WTC11 (cell line): Measurements from ENCODE around the gene GCAT. TPM values are rescaled to one million over a fixed set of nuclear protein-coding genes. Genes with fewer than 3 reads are reported as not detected.

Experiments
- ATAC-seq: fragments of 200-7000 bp; cut with Tn5 transposase; 2 replicates; pipeline ENCODE4 v1.10.0; 2021; ENCODE audit warnings: mild to moderate bottlenecking, moderate library complexity
- CTCF ChIA-PET: fragments of 300-600 bp; sonication (Branson Sonifier 250); formaldehyde crosslinking; loops from one replicate; lab custom pipeline; 2021; ENCODE audit warnings: antibody characterized with exemption; lab: Charles Lee
- POLR2A ChIA-PET: fragments of 350-600 bp; sonication (Branson Sonifier 250); formaldehyde crosslinking; loops from one replicate; lab custom pipeline; 2021; ENCODE audit warnings: antibody characterized with exemption; lab: Charles Lee
- DNase-seq: peaks from one replicate; pipeline ENCODE4 v3.0.0; 2021; ENCODE audit warnings: low spot score
- H3K27ac Mint-ChIP-seq: 2 replicates; pipeline ENCODE4 v1.8.0; 2021; ENCODE audit warnings: mixed read lengths
- H3K27me3 Mint-ChIP-seq: 2 replicates; pipeline ENCODE4 v1.8.0; 2021; ENCODE audit warnings: low read depth, mild to moderate bottlenecking, moderate library complexity, mixed read lengths
- H3K36me3 Mint-ChIP-seq: 2 replicates; pipeline ENCODE4 v1.8.0; 2021; ENCODE audit warnings: mixed read lengths
- H3K4me1 Mint-ChIP-seq: 2 replicates; pipeline ENCODE4 v1.8.0; 2022; ENCODE audit warnings: mixed read lengths
- H3K4me3 Mint-ChIP-seq: 2 replicates; pipeline ENCODE4 v1.8.0; 2021; ENCODE audit warnings: mild to moderate bottlenecking, moderate library complexity, mixed read lengths
- H3K9me3 Mint-ChIP-seq: 2 replicates; pipeline ENCODE4 v1.8.0; 2021; ENCODE audit warnings: mixed read lengths
- ATF1 ChIP-seq: sonication (generic); formaldehyde crosslinking; IDR thresholded peaks from 2 replicates; pipeline ENCODE4 v1.8.1; 2023; ENCODE audit warnings: mild to moderate bottlenecking, moderate library complexity, missing genetic modification reagents
- ATF3 ChIP-seq: sonication (generic); formaldehyde crosslinking; conservative IDR thresholded peaks from 2 replicates; pipeline ENCODE4 v1.8.1; 2022; ENCODE audit warnings: mild to moderate bottlenecking, missing genetic modification reagents
- CBFB ChIP-seq: sonication (generic); formaldehyde crosslinking; IDR thresholded peaks from 2 replicates; pipeline ENCODE4 v1.8.1; 2022; ENCODE audit warnings: mild to moderate bottlenecking, low read depth, missing genetic modification reagents
- ETV6 ChIP-seq: sonication (generic); formaldehyde crosslinking; IDR thresholded peaks from 2 replicates; pipeline ENCODE4 v1.8.1; 2022; ENCODE audit warnings: mild to moderate bottlenecking, missing genetic modification reagents
- FOXJ3 ChIP-seq: sonication (generic); formaldehyde crosslinking; IDR thresholded peaks from 2 replicates; pipeline ENCODE4 v1.9.0; 2021; ENCODE audit warnings: missing genetic modification reagents, mild to moderate bottlenecking, borderline replicate concordance
- FOXP1 ChIP-seq: sonication (generic); formaldehyde crosslinking; IDR thresholded peaks from 2 replicates; pipeline ENCODE4 v1.8.0; 2022; ENCODE audit warnings: missing genetic modification reagents, mild to moderate bottlenecking, moderate library complexity, borderline replicate concordance
- JUN ChIP-seq: sonication (generic); formaldehyde crosslinking; IDR thresholded peaks from 2 replicates; pipeline ENCODE4 v1.8.0; 2023; ENCODE audit warnings: mild to moderate bottlenecking, missing genetic modification reagents
- MAX ChIP-seq: sonication (generic); formaldehyde crosslinking; IDR thresholded peaks from 2 replicates; pipeline ENCODE4 v1.8.0; 2022; ENCODE audit warnings: mild to moderate bottlenecking, missing genetic modification reagents
- OVOL2 ChIP-seq: fragments of 250-450 bp; sonication (Bioruptor Pico); IDR thresholded peaks from 2 replicates; pipeline ENCODE4 v1.9.0; 2021; ENCODE audit warnings: mild to moderate bottlenecking, borderline replicate concordance
- SMAD3 ChIP-seq: sonication (generic); formaldehyde crosslinking; IDR thresholded peaks from 2 replicates; pipeline ENCODE4 v1.8.0; 2022; ENCODE audit warnings: missing genetic modification reagents, mild to moderate bottlenecking, borderline replicate concordance
- STAT6 ChIP-seq: sonication (generic); formaldehyde crosslinking; conservative IDR thresholded peaks from 2 replicates; pipeline ENCODE4 v1.8.1; 2023; ENCODE audit warnings: mild to moderate bottlenecking, low read depth, missing genetic modification reagents, moderate library complexity
- TP53 ChIP-seq: sonication (generic); formaldehyde crosslinking; IDR thresholded peaks from 2 replicates; pipeline ENCODE4 v1.8.1; 2023; ENCODE audit warnings: mild to moderate bottlenecking, missing genetic modification reagents
- ZBTB43 ChIP-seq: sonication (generic); formaldehyde crosslinking; IDR thresholded peaks from 2 replicates; pipeline ENCODE4 v1.8.1; 2023; ENCODE audit warnings: mild to moderate bottlenecking, missing genetic modification reagents
- ZMAT4 ChIP-seq: fragments of 250-450 bp; sonication (Bioruptor Pico); IDR thresholded peaks from 2 replicates; pipeline ENCODE4 v1.9.0; 2021; ENCODE audit warnings: mild to moderate bottlenecking
- ZNF219 ChIP-seq: sonication (generic); formaldehyde crosslinking; IDR thresholded peaks from 2 replicates; pipeline ENCODE4 v1.8.0; 2023; ENCODE audit warnings: missing genetic modification reagents, mild to moderate bottlenecking, borderline replicate concordance
- ZNF317 ChIP-seq: sonication (generic); formaldehyde crosslinking; IDR thresholded peaks from 2 replicates; pipeline ENCODE4 v1.8.1; 2023; ENCODE audit warnings: low read depth, mild to moderate bottlenecking, moderate library complexity, missing genetic modification reagents, borderline replicate concordance
- ZNF512 ChIP-seq: sonication (generic); formaldehyde crosslinking; IDR thresholded peaks from 2 replicates; pipeline ENCODE4 v1.8.1; 2022; ENCODE audit warnings: missing genetic modification reagents, borderline replicate concordance
- ZNF532 ChIP-seq: fragments of 250-450 bp; sonication (Bioruptor Pico); IDR thresholded peaks from 2 replicates; pipeline ENCODE4 v1.9.0; 2021; ENCODE audit warnings: mild to moderate bottlenecking, borderline replicate concordance
- total RNA-seq: library from RNA; stranded (reverse); gene quantifications from 3 replicates; pipeline ENCODE4 v1.2.3, GENCODE V29; 2021

Gene GCAT
- total RNA-seq, 1 experiment from 2014 or later, result 33.0 TPM

- Mint-ChIP-seq H3K4me3 (peak overlapping the region; percentile 84), H3K27me3 (peaks cover 77% of the 10 kb centered on the region), H3K9me3 (no peaks in the 10 kb centered on the region), H3K27ac (peak overlapping the region; percentile 12; the same call in 1 of the 2 replicates), H3K36me3 (no peaks in the 10 kb centered on the region), H3K4me1 (peaks cover 41% of the 10 kb centered on the region)
- ChIA-PET CTCF (interaction anchor here (0.8 to 1.1 kb wide), 2 partner anchors 12 to 203 kb away, joined by 3 to 5 read pairs; no protein-coding TSS in a partner anchor), POLR2A (interaction anchor here (0.6 to 1.6 kb wide), 5 partner anchors 13 to 130 kb away, joined by 3 to 6 read pairs (median 5); partner anchors contain the start of genes ANKRD54 and LGALS1)
- ATAC-seq, result peak; percentile 1; the same call in 1 of the 2 replicates
- DNase-seq, result peak; percentile 85
- TF ChIP-seq FOXJ3 (CRISPR knock-in tag) (no peak), STAT6 (CRISPR knock-in tag) (no peak), SMAD3 (CRISPR knock-in tag) (0 out of 2 replicates have a peak, but pooled peaks have one; percentile 44), ZNF532 (CRISPR knock-in tag) (no peak), ZNF317 (CRISPR knock-in tag) (peak; percentile 47; the same call in 1 of the 2 replicates), ZNF512 (CRISPR knock-in tag) (no peak), CBFB (CRISPR knock-in tag) (no peak), ZNF219 (CRISPR knock-in tag) (0 out of 2 replicates have a peak, but pooled peaks have one; percentile 11), ETV6 (0 out of 2 replicates have a peak, but pooled peaks have one; percentile 23), MAX (CRISPR knock-in tag) (peak; percentile 72), ZMAT4 (CRISPR knock-in tag) (no peak), ATF1 (CRISPR knock-in tag) (no peak), FOXP1 (CRISPR knock-in tag) (peak; percentile 75), JUN (CRISPR knock-in tag) (no peak), ZBTB43 (CRISPR knock-in tag) (0 out of 2 replicates have a peak, but pooled peaks have one; percentile 23), OVOL2 (no peak), TP53 (CRISPR knock-in tag) (no peak), ATF3 (no peak)
These were observed 2.6 kb upstream of the GCAT start for GRCh38 chr22:37804881-37805809.
